RWPE1 (cell line): ENCODE data around the gene KIFAP3.

Source experiments
- CTCF ChIA-PET: fragments of 350-600 bp; sonication (Branson Sonifier 250); formaldehyde crosslinking; extraction: SDS; loops from one replicate; lab custom pipeline; 2021; lab: Yijun Ruan, JAX
- POLR2A ChIA-PET: fragments of 400-600 bp; formaldehyde crosslinking; extraction: SDS; loops from one replicate; lab custom pipeline; 2020; ENCODE audit warnings: antibody characterized with exemption; ENCODE audit not compliant: low non-redundant PET; lab: Yijun Ruan, JAX
- DNase-seq: peaks from one replicate; pipeline ENCODE4 v3.0.0; 2012; ENCODE audit warnings: low spot score
- H3K27ac ChIP-seq: fragments of 450-650 bp; 2 replicates; pipeline ENCODE4 v1.5.1; 2017
- CTCF ChIP-seq: fragments of 450-650 bp; conservative IDR thresholded peaks from 2 replicates; pipeline ENCODE4 v1.5.1; 2017; ENCODE audit warnings: low read depth, mild to moderate bottlenecking

The KIFAP3 gene

DNA sequence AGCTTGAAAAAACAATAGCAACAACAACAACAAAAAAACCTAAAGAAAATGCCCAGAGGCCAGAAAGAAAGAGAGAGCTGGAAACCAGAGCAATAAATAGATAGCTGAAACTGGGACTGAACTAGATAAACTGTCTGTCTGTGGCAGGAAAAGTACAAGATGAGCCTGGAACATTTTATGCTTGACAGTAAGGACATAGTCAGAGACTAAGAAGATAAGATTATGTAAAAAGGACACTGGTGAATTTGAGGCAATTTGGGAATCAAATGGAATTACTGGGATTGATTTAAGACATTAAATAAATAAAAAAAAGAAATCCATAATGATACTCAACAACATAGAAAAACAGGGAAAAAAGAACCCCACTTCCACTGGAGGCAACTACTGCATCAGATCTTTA, 1.7 kb upstream of the KIFAP3 start:
- no peak for TF ChIP-seq CTCF
- no peak for DNase-seq
- no peak overlapping the region for H3K27ac ChIP-seq
- POLR2A ChIA-PET: no interaction called here
- CTCF ChIA-PET: interaction anchor here (0.6 to 0.8 kb wide), 2 partner anchors 11 to 1472 kb away, joined by 3 read pairs; no protein-coding TSS in a partner anchor

DNA sequence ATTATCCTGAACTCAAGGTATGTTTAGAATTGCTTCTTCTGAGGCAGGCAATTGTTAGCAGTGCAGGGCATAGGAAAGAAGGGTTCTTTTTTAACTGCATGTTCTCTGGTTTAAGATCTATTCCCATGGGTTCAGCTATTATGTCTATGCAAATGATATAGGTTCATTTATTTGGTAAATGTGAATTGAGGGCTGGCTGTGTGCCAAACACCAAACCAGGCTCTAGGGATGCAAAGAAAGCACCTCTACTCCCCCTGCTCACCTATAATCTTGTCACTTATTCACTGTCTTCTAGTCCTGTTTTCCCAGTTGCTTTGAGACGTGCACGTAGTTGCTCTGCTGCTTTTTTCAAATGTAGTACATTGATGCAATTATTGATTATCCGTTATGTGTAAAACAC, 691 bp upstream of the KIFAP3 start:
- no peak for TF ChIP-seq CTCF
- ChIA-PET POLR2A (no interaction called here), CTCF (interaction anchor here (0.9 kb wide), 1 partner anchor 64 kb away, joined by 3 read pairs; no protein-coding TSS in a partner anchor)
- no peak overlapping the region for H3K27ac ChIP-seq
- no peak for DNase-seq

- no peak for TF ChIP-seq CTCF
- ChIA-PET POLR2A (no interaction called here), CTCF (interaction anchor here (0.6 to 0.7 kb wide), 2 partner anchors 27 to 29 kb away, joined by 3 to 5 read pairs; no protein-coding TSS in a partner anchor)
- no peak for DNase-seq
- H3K27ac ChIP-seq: peak overlapping the region; percentile 80
These were observed 624 bp downstream of the KIFAP3 start for GRCh38 chr1:170073893-170074249.

DNA sequence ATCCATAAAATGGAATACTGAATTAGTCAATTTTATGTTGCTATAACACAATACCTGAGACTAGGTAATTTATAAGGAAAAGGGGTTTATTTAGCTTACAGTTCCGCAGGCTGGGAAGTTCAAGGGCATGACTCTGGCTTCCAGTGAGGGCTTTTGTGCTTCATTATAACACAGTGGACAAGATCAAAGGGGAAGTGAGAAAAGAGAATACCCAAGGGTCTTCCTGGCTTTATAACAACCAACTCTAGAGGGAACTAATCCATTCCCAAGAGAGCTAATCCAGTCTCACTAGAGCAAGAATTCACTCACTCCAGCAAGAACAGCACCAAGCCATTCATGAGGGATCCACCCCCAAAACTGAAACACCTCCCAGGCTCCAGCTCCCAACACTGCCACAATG, 3.1 kb downstream of the KIFAP3 start:
- no peak for TF ChIP-seq CTCF
- no peak for DNase-seq
- ChIA-PET POLR2A (no interaction called here), CTCF (no interaction called here)
- H3K27ac ChIP-seq: no peak overlapping the region

DNA sequence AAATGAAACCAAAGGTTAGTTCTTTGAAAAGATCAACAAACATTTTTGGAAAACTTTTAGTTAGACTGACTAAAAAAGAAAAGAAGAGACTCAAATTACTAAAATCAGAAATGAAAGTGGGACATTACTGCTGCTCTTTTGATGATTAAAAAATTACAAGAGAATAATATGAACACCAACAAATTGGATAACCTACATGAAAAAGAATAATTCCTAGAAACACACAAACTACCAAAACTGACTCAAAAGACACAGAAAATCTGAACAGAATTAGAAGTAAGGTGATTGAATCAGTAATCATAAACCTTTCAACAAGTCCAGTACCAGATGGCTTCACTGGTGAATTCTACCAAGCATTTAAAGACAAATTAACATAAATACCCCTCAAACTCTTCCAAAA, 5.6 kb downstream of the KIFAP3 start:
- no peak for TF ChIP-seq CTCF
- ChIA-PET CTCF (interaction anchor here (0.6 kb wide), 1 partner anchor 28 kb away, joined by 4 read pairs; no protein-coding TSS in a partner anchor), POLR2A (no interaction called here)
- no peak overlapping the region for H3K27ac ChIP-seq
- DNase-seq: no peak

- ChIA-PET POLR2A (no interaction called here), CTCF (interaction anchor here (1.0 kb wide), 1 partner anchor 58 kb away, joined by 3 read pairs; no protein-coding TSS in a partner anchor)
- no peak overlapping the region for H3K27ac ChIP-seq
- TF ChIP-seq CTCF: no peak
- DNase-seq: no peak
These were observed 7.2 kb downstream of the KIFAP3 start for GRCh38 chr1:170067253-170067819.
